Activated CD8-positive, alpha-beta memory T cell treated with anti-CD3 and anti-CD28 coated beads for 4 hours (primary cell): Measurements from ENCODE around the gene ITGA2.

Experiments
- DNase-seq, 2 donors: peaks; one replicate each; pipeline ENCODE4 v3.0.0-alpha.2; 2020; ENCODE audit warnings: low read depth in 2 of 2

Gene ITGA2

DNA sequence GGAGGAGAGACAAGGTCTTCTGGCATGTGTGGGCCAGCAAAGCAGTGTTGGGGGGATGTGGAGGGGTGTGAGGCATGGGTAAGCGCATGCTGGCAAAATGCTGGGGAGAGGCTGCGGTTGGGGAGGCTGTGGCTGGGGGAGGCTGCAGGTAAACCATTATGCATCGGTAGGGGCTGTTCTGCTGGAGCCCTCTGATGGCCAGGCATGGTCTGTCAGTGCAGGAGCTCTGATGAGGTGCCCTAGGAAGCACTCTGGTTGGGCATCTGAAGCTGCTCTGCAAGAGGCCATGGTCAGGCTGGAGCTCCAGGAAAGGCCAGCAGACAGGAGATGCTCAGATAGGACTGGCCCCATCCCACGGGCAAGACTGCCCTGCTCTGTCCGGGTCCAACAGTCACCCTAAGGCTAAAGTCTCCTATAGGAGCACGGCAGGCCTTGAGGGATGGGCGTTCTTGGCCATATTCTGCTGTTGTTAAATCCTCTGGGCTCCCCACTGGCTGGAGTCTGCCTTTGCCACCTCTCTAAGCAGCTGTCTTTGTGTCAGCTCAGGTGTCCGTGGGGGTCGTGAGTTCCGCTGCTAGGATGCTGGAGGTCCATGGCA is 28.7 kb downstream of the ITGA2 start:
- DNase-seq: no peak

DNA sequence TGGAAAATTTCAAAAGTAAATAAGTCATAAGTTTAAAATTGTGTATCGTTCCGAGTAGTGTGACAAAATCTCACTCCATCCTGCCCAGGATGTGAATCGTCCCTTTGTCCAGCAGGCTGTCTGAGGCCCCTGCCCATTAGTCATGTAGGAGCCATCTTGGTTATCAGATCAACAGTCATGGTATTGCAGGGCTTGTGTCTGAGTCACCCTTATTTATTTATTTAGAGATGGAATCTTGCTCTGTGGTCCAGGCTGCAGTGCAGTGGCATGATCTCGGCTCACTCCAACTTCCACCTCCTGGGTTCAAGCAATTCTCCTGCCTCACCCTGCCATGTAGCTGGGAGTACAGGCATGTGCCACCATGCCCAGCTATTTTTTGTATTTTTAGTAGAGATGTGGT is 30.2 kb downstream of the ITGA2 start:
- DNase-seq: no peak

DNA sequence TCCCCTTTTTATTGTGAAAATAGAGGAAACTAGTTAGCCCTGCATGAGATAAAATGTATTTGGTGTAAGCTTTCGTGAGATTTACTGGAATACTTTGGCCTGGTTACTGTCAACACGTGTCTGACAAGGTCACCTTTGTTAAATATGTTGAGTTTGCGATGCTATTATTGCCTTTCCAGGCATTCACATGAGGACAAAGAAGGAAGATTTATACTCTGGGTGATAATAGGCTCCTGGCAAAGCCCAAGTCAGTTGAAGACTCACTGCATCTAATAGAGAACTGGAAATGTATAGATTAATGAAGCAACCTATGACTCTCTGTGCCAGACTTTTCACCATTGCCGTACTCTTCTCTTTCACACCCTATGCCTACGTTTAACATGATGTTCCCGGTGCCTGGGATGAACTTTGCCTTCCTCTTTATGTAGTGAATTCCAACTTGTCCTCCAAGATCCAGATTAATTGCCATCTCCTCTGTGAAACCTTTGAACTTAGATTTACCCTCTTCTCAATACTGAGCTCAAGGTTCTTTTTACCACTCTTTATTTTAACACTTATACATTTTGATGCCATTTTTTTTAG is 33.9 kb downstream of the ITGA2 start:
- no peak for DNase-seq

DNA sequence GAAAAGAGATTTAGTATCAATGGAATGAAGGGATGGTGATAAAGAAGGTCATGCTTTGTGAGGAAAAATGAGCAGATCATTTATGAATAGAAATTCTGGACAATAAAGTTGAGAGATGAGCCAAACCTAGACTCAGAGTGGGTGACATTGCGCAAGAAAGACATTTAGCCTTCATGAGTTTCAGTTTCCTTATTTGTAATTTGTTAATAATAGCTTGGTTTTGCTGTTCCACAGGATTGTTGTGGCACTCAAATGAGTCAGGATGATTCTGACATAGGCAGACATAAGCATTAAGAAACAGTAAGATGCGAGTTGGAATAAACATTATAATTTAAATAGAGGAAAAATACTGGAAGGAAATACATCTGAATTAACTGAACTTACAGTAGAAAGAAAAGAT is 34.8 kb downstream of the ITGA2 start:
- no peak for DNase-seq

DNA sequence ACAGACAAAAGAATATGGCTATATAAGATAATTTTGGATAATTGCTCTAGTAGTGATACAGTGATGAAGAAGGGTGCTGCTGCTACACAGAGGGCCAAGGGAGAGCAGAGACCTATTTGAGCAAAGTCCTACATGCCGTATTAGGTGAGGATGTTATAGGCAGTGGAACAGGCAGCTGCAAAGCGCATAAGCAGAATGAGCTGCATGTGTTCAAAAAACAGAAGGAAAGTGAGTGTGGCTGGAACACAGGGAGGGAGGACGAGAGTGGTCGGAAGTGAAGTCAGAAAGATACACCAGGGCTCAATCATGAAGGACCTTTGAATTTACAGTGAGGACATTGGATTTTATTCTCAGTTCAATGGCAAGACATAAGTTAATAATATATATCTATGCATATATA is 35.4 kb downstream of the ITGA2 start:
- DNase-seq: no peak

DNA sequence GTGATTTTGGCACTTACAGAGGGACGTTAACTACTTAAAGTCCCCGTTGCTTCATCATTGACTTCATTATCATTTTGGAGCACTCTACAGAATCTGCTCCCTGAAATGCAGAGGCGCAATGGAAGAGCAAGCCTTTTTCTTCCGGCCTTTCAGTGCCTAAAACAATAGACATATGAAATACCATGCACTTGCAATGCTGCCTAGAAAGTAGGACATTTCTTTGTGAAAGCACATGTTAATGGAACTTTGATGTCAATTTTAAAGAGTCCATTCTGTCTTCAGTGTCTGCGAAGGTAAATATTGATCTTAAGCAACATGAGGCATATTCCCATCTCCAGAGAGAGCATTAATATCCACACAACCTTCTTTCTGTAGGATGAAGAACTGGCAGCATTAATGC is 36.3 kb downstream of the ITGA2 start:
- no peak for DNase-seq

DNA sequence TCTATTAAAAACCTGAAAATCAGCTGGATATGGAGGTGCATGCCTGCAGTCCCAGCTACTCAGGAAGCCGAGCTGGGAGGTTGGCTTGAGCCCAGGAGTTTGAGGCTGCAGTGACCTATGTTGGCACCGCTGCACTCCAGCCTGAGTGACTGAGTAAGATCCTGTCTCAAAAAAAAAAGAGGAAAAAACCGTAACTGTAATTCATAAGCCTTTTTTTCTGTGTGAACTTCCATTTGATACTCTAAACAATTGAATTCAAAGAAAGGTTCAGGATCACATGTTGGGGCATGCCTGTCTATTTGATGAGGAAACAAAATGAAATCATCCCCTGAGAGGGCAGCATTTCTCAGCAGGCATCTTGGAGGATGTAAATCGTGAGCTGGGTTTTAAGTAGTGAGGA is 38.8 kb downstream of the ITGA2 start:
- no peak for DNase-seq

DNA sequence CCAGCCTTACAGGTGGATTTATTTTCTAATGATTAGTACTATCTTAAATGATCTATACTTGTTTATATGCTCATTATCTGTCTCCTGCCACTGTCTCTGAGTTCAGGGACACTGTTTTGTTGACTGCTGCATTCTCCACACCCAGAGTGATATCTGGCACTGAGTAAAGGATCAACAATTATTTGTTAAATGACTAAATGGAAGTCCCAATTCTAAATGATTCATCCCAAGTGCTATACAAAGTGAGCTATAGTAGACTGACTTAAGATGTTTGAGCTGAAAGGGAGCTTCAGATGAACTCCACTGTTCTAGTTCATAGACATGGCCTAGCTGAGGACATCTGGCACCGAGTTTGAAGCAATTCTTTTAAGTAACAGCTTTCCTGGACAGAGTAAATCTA is 40.5 kb downstream of the ITGA2 start:
- no peak for DNase-seq

DNA sequence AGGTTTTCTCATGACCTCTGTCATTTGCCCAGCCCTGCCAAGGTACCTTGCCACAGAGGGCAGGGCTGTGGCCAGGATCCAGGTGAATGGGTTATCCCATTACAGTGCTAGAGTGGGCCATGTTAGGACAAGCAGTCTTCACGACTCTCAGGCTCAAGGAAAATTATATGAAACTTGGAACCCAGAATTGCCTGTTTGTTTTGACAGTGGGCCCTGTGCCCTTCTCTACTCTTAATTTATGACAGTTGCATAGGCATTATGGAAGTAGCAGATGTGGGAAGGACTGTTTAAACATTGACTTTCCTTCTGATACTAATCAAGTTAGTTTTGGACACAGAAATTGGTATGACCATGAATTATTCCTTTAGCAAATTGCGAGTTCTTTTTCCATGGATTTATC is 41.7 kb downstream of the ITGA2 start:
- DNase-seq: no peak

DNA sequence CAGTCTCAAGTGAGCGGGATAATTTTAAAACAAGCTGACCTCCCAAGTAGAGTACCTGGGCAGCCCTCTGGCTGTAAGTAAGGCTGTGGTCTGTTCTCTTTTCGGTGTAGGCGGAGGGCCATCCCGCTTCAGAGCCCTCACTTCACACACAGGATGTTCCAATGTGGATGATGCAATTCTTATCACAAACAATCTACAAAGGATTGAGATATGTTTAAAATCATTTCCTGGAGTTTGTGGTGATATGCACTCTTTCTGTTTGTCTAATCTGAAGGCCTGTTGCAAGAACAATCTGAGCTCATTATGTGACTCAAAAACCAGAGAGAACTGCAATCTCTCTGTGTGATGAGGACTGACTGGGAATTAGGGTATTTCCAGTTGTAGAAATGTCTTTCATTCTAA is 42.5 kb downstream of the ITGA2 start:
- no peak for DNase-seq

DNA sequence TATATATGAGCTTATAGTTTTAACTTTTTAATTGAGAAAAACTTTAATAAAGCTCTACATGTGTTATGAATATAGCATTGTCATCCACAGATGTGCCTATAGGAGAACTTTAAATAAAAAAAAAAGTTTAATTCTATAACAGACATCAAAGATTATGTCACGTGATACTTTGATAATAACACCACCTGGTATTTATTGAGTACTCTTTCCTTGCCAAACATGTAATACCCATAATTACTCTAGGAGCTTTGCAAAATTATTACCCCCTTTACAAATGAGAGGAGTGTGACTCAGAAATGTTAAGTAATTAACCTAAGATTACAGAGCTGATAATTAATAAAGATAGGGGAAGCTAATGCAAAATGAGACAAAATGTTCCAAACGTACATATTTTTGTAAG is 43.0 kb downstream of the ITGA2 start:
- DNase-seq: no peak

DNA sequence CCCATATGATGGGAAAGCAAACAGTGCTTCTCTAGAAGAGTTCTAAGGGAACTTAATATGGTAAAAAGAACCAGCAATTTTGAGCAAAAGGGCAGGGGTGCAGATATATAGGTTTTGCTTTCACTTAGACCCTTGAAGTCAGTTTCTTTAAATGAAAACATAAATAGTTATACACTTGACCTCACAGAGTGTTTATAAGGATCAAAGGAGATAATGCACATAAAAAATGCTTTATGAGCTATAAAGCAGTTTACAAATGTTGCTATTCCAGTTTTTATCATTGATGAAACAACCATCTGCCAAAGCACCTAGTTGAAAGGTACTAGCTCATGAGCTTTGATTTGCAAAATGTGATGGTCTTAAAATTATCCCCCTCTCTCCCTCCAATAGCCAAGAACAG is 45.7 kb downstream of the ITGA2 start:
- no peak for DNase-seq

DNA sequence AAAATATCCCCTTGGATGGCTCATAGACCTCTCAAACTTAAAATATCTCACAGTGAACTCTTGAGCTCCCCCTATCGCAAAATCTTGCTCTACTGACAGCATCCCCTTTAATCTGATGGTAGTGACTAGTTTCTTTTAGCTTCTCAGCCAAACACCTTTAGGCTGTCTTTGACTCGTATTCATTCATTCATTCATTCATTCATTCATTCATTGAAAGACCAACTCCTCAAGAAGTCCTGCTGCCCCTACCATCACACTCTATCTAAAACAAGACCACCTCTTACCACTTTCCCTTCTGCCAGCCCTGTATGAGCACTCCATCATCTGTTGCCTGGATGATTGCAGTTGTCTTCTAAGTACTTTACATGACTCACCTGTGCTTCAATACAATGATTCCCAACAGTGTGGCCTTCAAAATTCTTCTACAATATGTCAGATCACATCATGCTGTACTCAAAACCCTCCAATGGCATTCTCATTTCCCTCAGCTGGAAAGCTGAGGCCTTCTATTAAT is 46.8 kb downstream of the ITGA2 start:
- DNase-seq: no peak

DNA sequence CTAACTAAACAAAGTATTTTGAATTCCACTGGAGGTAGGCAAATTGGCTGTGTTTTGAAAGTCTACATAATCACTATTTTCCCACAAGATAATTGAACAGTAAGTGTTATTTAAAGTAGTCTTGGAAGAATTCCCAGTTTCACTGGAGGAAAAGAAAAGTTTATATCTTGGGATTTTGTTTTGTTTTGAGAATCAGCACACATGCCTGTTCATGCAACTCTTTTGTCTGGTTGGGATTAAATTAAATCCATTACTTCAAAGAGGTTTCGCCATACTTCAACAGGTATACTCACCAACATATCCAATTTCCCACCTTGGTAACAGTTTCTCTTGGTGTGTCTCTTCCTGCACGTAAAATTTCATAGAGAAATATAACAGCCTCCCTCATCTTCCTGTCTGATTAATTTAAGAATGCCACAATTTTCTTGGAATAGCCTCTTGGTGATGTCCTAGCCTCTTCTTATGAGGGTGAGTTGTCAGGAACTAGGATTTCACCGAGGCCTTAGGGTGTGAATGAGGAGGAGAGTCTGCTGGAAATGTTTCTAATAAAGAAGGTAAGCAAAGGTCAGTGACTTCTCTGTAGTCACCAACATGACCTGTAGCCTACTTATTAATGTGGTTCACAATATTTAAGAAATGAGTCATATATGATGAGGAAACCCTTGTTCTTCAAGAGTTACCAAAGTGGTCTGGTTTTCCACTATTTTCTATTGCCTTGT is 48.1 kb downstream of the ITGA2 start:
- DNase-seq: no peak

DNA sequence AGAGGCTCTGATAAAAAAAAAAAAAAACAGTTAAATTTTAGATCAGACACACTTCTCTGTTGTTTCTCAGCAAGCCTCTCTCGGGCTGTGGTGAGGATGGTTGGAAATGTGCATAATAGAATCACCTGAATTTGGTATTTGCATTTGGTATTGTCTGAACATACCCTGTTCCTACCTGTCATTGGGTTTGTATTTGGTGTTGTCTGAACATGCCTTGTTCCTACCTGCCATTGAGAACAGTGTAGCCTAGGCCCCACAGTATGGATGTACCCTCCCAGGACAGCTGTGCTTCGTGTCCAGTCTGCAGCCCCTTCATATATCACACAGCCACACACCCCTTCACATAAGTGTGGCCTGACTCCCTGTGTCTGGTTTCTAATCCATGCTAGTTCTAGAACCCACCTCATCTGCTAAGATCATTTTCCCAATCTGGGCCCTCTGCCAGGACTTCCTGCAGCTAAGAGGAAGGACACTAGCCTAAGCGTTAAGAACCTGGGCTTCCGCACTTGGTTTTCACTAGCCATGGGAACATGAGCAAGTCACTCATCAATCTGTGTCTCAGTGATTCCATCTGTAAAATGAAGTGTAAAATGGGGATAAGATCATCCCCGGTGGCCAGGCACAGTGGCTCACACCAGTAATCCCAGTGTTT is 49.2 kb downstream of the ITGA2 start:
- no peak for DNase-seq

DNA sequence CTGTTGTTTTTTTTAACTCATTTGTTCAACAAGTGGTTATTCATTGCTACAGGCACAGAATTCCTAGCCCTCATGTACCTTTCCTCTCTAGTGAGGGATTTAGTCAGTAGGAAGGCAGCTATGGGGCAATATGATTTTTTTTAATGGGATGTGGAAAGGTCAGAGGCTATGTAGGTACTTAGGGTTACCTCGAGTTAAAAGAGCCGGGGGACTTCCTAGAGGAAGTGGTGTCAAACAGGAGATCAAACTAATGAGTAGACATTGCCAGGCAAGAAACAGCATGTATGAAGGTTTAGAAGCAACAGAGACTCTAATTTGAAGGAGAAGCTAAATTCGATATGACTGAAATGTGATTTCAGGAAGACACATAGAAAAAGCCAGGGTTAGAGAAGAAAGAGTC is 50.7 kb downstream of the ITGA2 start:
- no peak for DNase-seq

DNA sequence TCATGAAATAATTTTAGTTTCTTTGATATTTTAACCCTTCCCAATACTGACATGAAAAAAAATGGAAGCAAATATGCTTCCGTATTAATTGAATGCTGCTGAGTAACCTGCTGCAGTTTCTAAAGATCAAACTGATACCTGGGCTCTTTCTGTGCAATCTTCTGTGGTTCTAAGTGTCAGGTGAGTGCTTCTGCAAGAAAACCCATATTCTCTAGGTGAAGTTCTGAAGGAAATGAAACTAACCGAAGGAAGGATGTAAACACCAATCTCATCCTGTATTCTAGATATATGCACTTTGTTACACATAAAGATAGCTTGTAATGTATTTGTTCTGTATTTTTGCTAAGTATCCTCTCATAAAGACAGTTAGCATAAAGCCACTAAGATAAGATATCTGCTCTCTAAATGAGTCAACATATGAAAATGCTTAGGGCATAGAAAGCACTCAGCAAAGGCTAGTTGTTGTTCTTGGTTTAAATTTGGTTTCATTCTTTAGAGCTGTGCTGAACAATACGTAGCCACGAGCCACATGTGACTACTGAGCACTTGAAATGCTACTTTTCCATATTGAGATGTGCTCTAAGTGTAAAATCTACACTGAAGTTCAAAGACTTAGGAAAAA is 52.0 kb downstream of the ITGA2 start:
- DNase-seq: no peak

DNA sequence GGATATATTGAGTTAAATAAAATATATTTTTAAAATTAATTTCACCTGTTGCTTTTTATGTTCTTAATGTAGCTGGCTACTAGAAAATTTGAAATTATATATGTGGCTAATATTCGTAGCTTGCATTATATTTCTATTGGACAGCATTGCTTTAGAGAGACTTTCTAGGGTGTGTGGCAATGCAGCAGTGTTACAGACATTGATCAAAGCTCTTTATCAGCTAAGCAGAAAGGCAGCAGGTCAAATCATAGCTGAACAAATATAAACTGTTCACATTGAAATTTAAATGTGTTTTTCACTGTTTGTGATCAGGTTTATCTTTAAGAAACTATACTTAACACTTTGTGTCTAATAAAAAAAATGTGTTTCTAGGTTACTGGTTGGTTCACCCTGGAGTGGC is 52.6 kb downstream of the ITGA2 start:
- no peak for DNase-seq

DNA sequence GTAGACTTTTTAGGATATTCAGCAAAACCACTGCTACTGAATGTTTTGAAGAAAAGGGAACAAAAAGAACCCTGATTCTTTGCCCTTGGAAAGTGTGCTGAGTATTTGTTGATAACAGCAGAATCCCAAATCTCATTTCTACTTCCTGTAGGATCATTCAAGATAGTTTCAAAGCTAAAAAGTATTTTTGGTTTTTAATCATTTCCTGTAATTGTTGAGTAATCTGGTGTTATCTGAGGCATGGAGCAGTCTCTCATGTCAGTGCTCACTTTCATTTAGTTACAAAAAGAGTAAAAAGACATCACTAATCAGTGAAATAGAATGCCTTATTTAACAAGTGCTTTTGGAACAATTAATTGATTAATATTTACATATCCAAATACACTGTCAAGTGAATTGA is 56.1 kb downstream of the ITGA2 start:
- no peak for DNase-seq

DNA sequence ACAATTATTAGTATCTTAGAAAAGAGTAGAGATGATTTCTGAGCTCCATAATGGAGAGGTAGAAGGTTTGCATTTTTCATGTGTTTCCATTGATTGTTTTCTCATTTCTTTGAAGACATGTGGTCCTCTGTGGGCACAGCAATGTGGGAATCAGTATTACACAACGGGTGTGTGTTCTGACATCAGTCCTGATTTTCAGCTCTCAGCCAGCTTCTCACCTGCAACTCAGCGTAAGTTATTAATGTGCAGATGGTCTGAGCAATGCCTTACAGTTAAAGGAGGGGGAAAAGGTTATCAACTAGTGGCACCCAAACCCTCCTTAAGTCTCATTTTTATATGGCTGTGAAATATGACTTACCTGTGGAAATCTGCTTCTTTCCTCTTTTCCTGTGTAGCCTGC is 59.1 kb downstream of the ITGA2 start:
- no peak for DNase-seq

DNA sequence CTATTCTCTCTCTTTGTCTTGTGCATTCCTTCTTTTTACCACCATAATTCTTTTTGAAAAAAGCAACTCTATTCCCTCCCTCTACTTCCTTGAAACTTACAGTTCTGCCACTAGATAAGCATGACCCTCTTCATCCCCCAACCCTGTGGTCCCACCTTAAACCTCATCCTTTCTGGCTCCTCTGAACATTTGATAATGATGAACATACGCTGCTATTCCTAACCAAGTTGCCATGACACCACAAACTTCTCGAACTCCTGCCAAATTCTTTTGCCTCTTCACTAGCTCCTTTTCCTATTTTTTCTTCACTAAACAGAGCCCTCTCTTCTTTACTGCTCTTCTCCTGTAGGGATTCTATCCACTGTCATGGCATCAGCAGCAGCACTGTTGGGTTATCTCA is 63.3 kb downstream of the ITGA2 start:
- no peak for DNase-seq

DNA sequence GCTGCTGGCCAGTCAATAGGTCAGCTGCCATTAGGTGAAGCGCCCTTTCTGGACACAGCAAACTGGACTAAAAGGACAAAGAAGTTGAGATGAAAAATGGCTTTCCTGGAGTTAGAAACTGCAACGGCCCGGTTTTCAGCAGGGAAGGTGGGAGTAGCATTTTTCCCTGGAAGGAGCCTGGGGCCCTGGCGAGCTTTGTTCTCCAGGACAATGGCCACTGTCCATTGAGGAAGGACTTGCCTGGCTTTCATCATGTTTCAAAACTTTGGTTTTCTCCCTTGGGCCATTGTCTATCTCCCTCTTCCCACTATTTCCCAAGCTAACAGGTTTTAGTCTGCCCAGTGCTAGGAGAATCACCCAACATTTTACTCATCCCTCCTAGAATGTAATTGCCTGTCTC is 64.2 kb downstream of the ITGA2 start:
- DNase-seq: no peak
